Measurements from ENCODE around the gene CHN2.

- TF ChIP-seq EZH2phosphoT487 (conservative IDR thresholded peaks at IDR 0.05; ENCODE audit: low read length): no peak
- TF ChIP-seq CTCF (IDR thresholded peaks at IDR 0.05; ENCODE audit: insufficient read depth, low read length, poor library complexity, severe bottlenecking): no peak
Measured at GRCh38 chr7:29285444-29285793, 90.8 kb downstream of the CHN2 start.
